Stimulated activated CD8-positive, alpha-beta memory T cell treated with anti-CD3 and anti-CD28 coated beads, Interleukin-15, amount 100 ng/mL, for 48 hours (primary cell): ENCODE measurements around the gene PRKCE.

ENCODE experiments used
- DNase-seq, 2 donors: peaks; one replicate each; pipeline ENCODE4 v3.0.0-alpha.2; 2020; ENCODE audit warnings: low read depth in 2 of 2

PRKCE gene

GRCh38 chr2:45778720-45779171 is 127.3 kb downstream of the PRKCE start:
- DNase-seq: peak; percentile 10 to 37

- DNase-seq: no peak
These were observed 129.3 kb downstream of the PRKCE start for GRCh38 chr2:45780541-45781463.

- DNase-seq: no peak
These were observed 130.0 kb downstream of the PRKCE start for GRCh38 chr2:45781464-45781811.

GRCh38 chr2:45782436-45782835 is 131.0 kb downstream of the PRKCE start:
- no peak for DNase-seq

- DNase-seq: no peak
These were observed 131.5 kb downstream of the PRKCE start for GRCh38 chr2:45782986-45783385.

- no peak for DNase-seq
These were observed 134.8 kb downstream of the PRKCE start for GRCh38 chr2:45786030-45786835.

GRCh38 chr2:45786836-45787357 is 135.4 kb downstream of the PRKCE start:
- no peak for DNase-seq

- DNase-seq: no peak
These were observed 136.9 kb downstream of the PRKCE start for GRCh38 chr2:45788401-45788800.

GRCh38 chr2:45789317-45789716 is 137.8 kb downstream of the PRKCE start:
- no peak for DNase-seq

GRCh38 chr2:45789961-45790723 is 138.7 kb downstream of the PRKCE start:
- DNase-seq: no peak

- DNase-seq: no peak
These were observed 142.0 kb downstream of the PRKCE start for GRCh38 chr2:45793305-45793962.

GRCh38 chr2:45794134-45794617 is 142.7 kb downstream of the PRKCE start:
- no peak for DNase-seq

- DNase-seq: no peak
These were observed 145.0 kb downstream of the PRKCE start for GRCh38 chr2:45796500-45796899.

GRCh38 chr2:45797451-45798230 is 146.2 kb downstream of the PRKCE start:
- DNase-seq: no peak

- no peak for DNase-seq
These were observed 148.4 kb downstream of the PRKCE start for GRCh38 chr2:45799679-45800381.

- no peak for DNase-seq
These were observed 151.1 kb downstream of the PRKCE start for GRCh38 chr2:45802499-45803138.

GRCh38 chr2:45804987-45805755 is 153.7 kb downstream of the PRKCE start:
- DNase-seq: no peak
